ENCODE measurements around the gene CCDC3.

GRCh38 chr10:12980713-12981306 is 20.7 kb downstream of the CCDC3 start:
- TF ChIP-seq, protein P1, sequence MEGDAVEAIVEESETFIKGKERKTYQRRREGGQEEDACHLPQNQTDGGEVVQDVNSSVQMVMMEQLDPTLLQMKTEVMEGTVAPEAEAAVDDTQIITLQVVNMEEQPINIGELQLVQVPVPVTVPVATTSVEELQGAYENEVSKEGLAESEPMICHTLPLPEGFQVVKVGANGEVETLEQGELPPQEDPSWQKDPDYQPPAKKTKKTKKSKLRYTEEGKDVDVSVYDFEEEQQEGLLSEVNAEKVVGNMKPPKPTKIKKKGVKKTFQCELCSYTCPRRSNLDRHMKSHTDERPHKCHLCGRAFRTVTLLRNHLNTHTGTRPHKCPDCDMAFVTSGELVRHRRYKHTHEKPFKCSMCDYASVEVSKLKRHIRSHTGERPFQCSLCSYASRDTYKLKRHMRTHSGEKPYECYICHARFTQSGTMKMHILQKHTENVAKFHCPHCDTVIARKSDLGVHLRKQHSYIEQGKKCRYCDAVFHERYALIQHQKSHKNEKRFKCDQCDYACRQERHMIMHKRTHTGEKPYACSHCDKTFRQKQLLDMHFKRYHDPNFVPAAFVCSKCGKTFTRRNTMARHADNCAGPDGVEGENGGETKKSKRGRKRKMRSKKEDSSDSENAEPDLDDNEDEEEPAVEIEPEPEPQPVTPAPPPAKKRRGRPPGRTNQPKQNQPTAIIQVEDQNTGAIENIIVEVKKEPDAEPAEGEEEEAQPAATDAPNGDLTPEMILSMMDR (IDR thresholded peaks at IDR 0.05; ENCODE audit: insufficient read depth, low read length, poor library complexity, severe bottlenecking) = no peak
- TF ChIP-seq EZH2phosphoT487 (conservative IDR thresholded peaks at IDR 0.05; ENCODE audit: low read length) = no peak
